MM.1S (cell line): Measurements from ENCODE around the gene ENG.

Experiments
- EZH2 ChIP-seq: fragments of 300-600 bp; sonication (generic); optimal IDR thresholded peaks from 2 replicates; pipeline ENCODE3; 2017; ENCODE audit warnings: low read depth, mild to moderate bottlenecking, antibody characterized with exemption, low read length, mixed read lengths
- EZH2phosphoT487 ChIP-seq: fragments of 300-600 bp; sonication (generic); IDR thresholded peaks from 2 replicates; pipeline ENCODE4 v1.6.1; 2018; ENCODE audit warnings: antibody characterized with exemption, low read length
- TF ChIP-seq, protein P1 (sequence below): fragments of 300-600 bp; sonication (generic); IDR thresholded peaks from 2 replicates; pipeline ENCODE4 v1.5.1; 2016; ENCODE audit warnings: antibody characterized with exemption, low read length, mixed read lengths

DNA sequence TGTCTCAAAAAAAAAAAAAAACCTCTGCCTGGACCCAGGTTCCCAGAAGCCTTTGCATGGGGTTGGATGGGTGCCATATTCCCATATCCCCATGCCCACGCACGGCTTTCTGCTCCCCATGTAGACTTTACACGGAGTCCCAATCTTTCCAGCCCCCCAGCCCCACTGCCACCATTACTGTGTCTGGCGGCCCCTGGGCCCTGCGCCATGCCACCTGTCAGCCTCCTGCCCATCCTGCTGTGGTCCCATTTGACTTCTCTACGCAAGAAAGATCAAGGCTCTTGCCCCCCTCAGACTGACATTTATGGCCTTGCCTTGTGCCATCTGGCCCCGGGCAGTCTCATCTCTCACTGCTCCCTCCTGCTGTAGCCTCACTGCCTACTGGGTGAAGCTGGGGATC, 29.5 kb upstream of the ENG start:
- TF ChIP-seq, protein P1, sequence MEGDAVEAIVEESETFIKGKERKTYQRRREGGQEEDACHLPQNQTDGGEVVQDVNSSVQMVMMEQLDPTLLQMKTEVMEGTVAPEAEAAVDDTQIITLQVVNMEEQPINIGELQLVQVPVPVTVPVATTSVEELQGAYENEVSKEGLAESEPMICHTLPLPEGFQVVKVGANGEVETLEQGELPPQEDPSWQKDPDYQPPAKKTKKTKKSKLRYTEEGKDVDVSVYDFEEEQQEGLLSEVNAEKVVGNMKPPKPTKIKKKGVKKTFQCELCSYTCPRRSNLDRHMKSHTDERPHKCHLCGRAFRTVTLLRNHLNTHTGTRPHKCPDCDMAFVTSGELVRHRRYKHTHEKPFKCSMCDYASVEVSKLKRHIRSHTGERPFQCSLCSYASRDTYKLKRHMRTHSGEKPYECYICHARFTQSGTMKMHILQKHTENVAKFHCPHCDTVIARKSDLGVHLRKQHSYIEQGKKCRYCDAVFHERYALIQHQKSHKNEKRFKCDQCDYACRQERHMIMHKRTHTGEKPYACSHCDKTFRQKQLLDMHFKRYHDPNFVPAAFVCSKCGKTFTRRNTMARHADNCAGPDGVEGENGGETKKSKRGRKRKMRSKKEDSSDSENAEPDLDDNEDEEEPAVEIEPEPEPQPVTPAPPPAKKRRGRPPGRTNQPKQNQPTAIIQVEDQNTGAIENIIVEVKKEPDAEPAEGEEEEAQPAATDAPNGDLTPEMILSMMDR = no peak
- no peak for TF ChIP-seq EZH2
- no peak for TF ChIP-seq EZH2phosphoT487
